Right lobe of liver (tissue), 6 donors: ENCODE measurements around the gene NPAP1. TPM values are rescaled to one million over a fixed set of nuclear protein-coding genes. Genes with fewer than 3 reads are reported as not detected.
"Not testable (repeated sequence)": the region's sequence is repeated elsewhere in the genome, so short reads cannot be mapped to it uniquely, and the experiment has no call there.

Source experiments
- ATAC-seq, 4 donors: fragments of 200-7000 bp; cut with Tn5 transposase; one replicate each; pipeline ENCODE4 v1.9.1; 2020; ENCODE audit warnings: mild to moderate bottlenecking in 4 of 4, moderate library complexity in 4 of 4
- DNase-seq, 3 donors: peaks; one replicate each; pipeline ENCODE4 v3.0.0-alpha.2; 2020
- H3K27ac ChIP-seq, 3 donors: fragments of 200-600 bp; one replicate each; pipeline ENCODE4 v1.8.0; 2022
- H3K27me3 ChIP-seq, 2 donors: fragments of 200-600 bp; one replicate each; pipeline ENCODE4 v1.8.0; 2022
- H3K36me3 ChIP-seq, 4 donors: fragments of 200-600 bp; sonication (generic) in 1 of 4; one replicate each; pipeline versions ENCODE4 v1.5.1 to v1.8.0; 2017 to 2022; ENCODE audit warnings: control low read depth in 1 of 4
- H3K4me1 ChIP-seq, 4 donors: fragments of 200-600 bp; sonication (generic) in 1 of 4; one replicate each; pipeline versions ENCODE4 v1.5.1 to v1.8.0; 2017 to 2022; ENCODE audit warnings: control low read depth in 1 of 4
- H3K4me3 ChIP-seq, 3 donors: fragments of 200-600 bp; one replicate each; pipeline ENCODE4 v1.8.0; 2022
- H3K9me3 ChIP-seq, 4 donors: fragments of 200-600 bp; sonication (generic) in 1 of 4; one replicate each; pipeline versions ENCODE4 v1.5.1 to v1.8.0; 2017 to 2022; ENCODE audit warnings: control low read depth in 1 of 4
- CTCF ChIP-seq, 4 donors: fragments of 200-600 bp in 3 of 4; fragments of 450-650 bp in 1 of 4; IDR thresholded peaks; one replicate each; pipeline versions ENCODE4 v1.5.1 to v1.8.0; 2016 to 2022; ENCODE audit warnings: antibody characterized with exemption in 4 of 4, mild to moderate bottlenecking in 2 of 4
- POLR2A ChIP-seq: fragments of 450-650 bp; IDR thresholded peaks from one replicate; pipeline ENCODE4 v1.6.1; 2017; ENCODE audit warnings: antibody characterized with exemption, mild to moderate bottlenecking
- WGBS: methylation state at CpG from one replicate; pipeline ENCODE4 v1.1.6; 2018; ENCODE audit warnings: low coverage, low lambda C conversion rate; ENCODE audit not compliant: insufficient coverage; ENCODE audit errors: missing lambda C conversion rate; 5-methylcytosine and 5-hydroxymethylcytosine counted together
- intact Hi-C, 2 donors: fragments of 100-400 bp; cut with DNase I; formaldehyde crosslinking; loops; one replicate each; pipeline versions ENCODE4 v1.11.2 to v1.14.1; 2022
- total RNA-seq, 6 experiments: library from RNA; depleted of rRNA in 2 of 6; stranded (reverse); fragments of >200 nt in 2 of 6; fragmentation: NEBNext Ultra II Directional in 3 of 6; extraction: Animal tissue kit (Norgen Biotek cat#: 25700) in 3 of 6; gene quantifications; one replicate each; pipeline versions ENCODE4 v1.1.0 to v1.2.4, GENCODE V29; 2016 to 2023
- donor health status: DM: no; HTN: yes; CAD: no.
- donor health status: DM: no; HTN: no; CAD: no.
- donor health status: DM: no; HTN: no; CAD: no.
- donor health status: DM: no; HTN: yes; CAD: no.
- donor health status: DM: no; HTN: yes; CAD: no.

NPAP1 gene
- total RNA-seq, 6 experiments from 2014 or later = 0.02 to 0.07 (median 0.06) TPM; not detected in 3

GRCh38 chr15:24678485-24678884, 2.9 kb downstream of the NPAP1 start:
- no peaks in the 10 kb centered on the region for H3K4me1 ChIP-seq
- ATAC-seq (no peak), DNase-seq (no peak)
- H3K36me3 ChIP-seq = no peaks in the 10 kb centered on the region
- no peaks in the 10 kb centered on the region for H3K9me3 ChIP-seq
- intact Hi-C loops = no loop called here
- no peaks in the 10 kb centered on the region for H3K27me3 ChIP-seq
- no peak overlapping the region for H3K4me3 ChIP-seq
- WGBS = 63% methylated on average over 1 of the region's 1 CpG
- H3K27ac ChIP-seq = no peak overlapping the region
- TF ChIP-seq POLR2A (no peak), CTCF (IDR thresholded peaks at IDR 0.05) (no peak)

- Histone ChIP-seq H3K27ac (no peak overlapping the region), H3K9me3 (no peaks in the 10 kb centered on the region), H3K27me3 (no peaks in the 10 kb centered on the region), H3K4me3 (no peak overlapping the region), H3K4me1 (no peaks in the 10 kb centered on the region), H3K36me3 (no peaks in the 10 kb centered on the region)
- 49% methylated on average over 3 of the region's 3 CpGs for WGBS
- DNase-seq = no peak
- TF ChIP-seq CTCF (IDR thresholded peaks at IDR 0.05) (no peak), POLR2A (no peak)
- intact Hi-C loops = no loop called here
- ATAC-seq = no peak
Measured at GRCh38 chr15:24682002-24682401, 6.4 kb downstream of the NPAP1 start.

- H3K4me1 ChIP-seq, ATAC-seq, H3K36me3 ChIP-seq, H3K27me3 ChIP-seq, H3K9me3 ChIP-seq, H3K4me3 ChIP-seq, intact Hi-C loops, H3K27ac ChIP-seq, DNase-seq: not testable (repeated sequence)
- 61% methylated on average over 4 of the region's 4 CpGs for whole genome bisulfite sequencing
Measured at GRCh38 chr15:24682905-24683304, 7.3 kb downstream of the NPAP1 start.

GRCh38 chr15:24683736-24684135, 8.2 kb downstream of the NPAP1 start:
- no peak overlapping the region for H3K27ac ChIP-seq

GRCh38 chr15:24684313-24684712, 8.7 kb downstream of the NPAP1 start:
- no peak for ATAC-seq

More at GRCh38 chr15:24683736-24684135, 8.2 kb downstream of the NPAP1 start:
- intact Hi-C loops = no loop called here
- Histone ChIP-seq H3K4me1 (no peaks in the 10 kb centered on the region), H3K4me3 (no peak overlapping the region), H3K9me3 (no peaks in the 10 kb centered on the region), H3K27me3 (no peaks in the 10 kb centered on the region), H3K36me3 (no peaks in the 10 kb centered on the region)
- TF ChIP-seq CTCF (IDR thresholded peaks at IDR 0.05) = no peak
- no peak for TF ChIP-seq POLR2A
- WGBS = 78% methylated on average over 1 of the region's 1 CpG
- ATAC-seq (no peak), DNase-seq (no peak)

More at GRCh38 chr15:24684313-24684712, 8.7 kb downstream of the NPAP1 start:
- Histone ChIP-seq H3K9me3 (no peaks in the 10 kb centered on the region), H3K27ac (no peak overlapping the region), H3K36me3 (no peaks in the 10 kb centered on the region), H3K4me1 (no peaks in the 10 kb centered on the region), H3K27me3 (no peaks in the 10 kb centered on the region), H3K4me3 (no peak overlapping the region)
- TF ChIP-seq POLR2A (no peak), CTCF (IDR thresholded peaks at IDR 0.05) (no peak)
- no peak for DNase-seq
- intact Hi-C loops = no loop called here
- WGBS = 23% methylated on average over 1 of the region's 1 CpG
